ENCODE results near the gene LDB2. TPM values are rescaled to one million over a fixed set of nuclear protein-coding genes. Genes with fewer than 3 reads are reported as not detected.

Gene LDB2
- total and polyA plus RNA-seq, 8 donors = 4.0 to 11.6 (median 5.9) TPM

- no peak for DNase-seq
- Histone ChIP-seq H3K27ac (no peak overlapping the region), H3K4me3 (no peak overlapping the region), H3K4me1 (peaks cover 0 to 4% (median 0%) of the 10 kb centered on the region in 3 donors), H3K36me3 (no peaks in the 10 kb centered on the region), H3K27me3 (no peaks in the 10 kb centered on the region), H3K9me3 (no peaks in the 10 kb centered on the region)
- 82 to 85% methylated on average over 4 of the region's 4 CpGs for WGBS, 2 donors
- no peak for ATAC-seq
- TF ChIP-seq CTCF (IDR thresholded peaks at IDR 0.05) = no peak
- no peak for FAIRE-seq
- intact Hi-C loops (cut with DNase I) = no loop called here
Observed at GRCh38 chr4:16833722-16834121, 64.7 kb downstream of the LDB2 start.

DNA sequence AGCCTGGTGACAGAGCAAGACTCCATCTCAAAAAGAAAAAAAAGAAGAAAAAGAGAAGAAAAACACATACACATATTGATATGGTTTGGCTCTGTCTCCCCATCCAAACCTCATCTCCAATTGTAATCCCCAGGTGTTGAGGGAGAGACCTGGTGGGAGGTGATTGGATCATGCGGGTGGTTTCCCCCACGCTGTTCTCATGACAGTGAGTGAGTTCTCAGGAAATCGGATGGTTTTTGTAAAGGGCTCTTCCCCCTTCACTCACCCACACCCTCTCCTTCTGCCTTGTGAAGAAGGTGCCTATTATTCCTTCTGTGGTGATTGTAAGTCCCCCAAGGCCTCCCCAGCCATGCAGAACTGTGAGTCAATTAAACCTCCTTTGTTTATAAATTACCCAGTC, 68.4 kb downstream of the LDB2 start:
- H3K4me3 ChIP-seq = no peak overlapping the region
- H3K4me1 ChIP-seq = no peaks in the 10 kb centered on the region
- H3K36me3 ChIP-seq = no peaks in the 10 kb centered on the region
- no peaks in the 10 kb centered on the region for H3K27me3 ChIP-seq
- TF ChIP-seq CTCF (IDR thresholded peaks at IDR 0.05) = no peak
- H3K9me3 ChIP-seq = no peaks in the 10 kb centered on the region
- no peak for ATAC-seq
- H3K27ac ChIP-seq = no peak overlapping the region
- no peak for DNase-seq
- 67 to 79% methylated on average over 3 of the region's 3 CpGs for WGBS, 2 donors
- intact Hi-C loops (cut with DNase I) = no loop called here
- no peak for FAIRE-seq

GRCh38 chr4:16827794-16828724, 70.4 kb downstream of the LDB2 start:
- intact Hi-C loops (cut with DNase I) = no loop called here
- no peak for FAIRE-seq
- H3K36me3 ChIP-seq = no peaks in the 10 kb centered on the region
- no peak for TF ChIP-seq CTCF (IDR thresholded peaks at IDR 0.05)
- no peaks in the 10 kb centered on the region for H3K27me3 ChIP-seq
- H3K4me1 ChIP-seq = no peaks in the 10 kb centered on the region
- H3K9me3 ChIP-seq = no peaks in the 10 kb centered on the region
- 54 to 58% methylated on average over 12 of the region's 12 CpGs for WGBS, 2 donors
- ATAC-seq = no peak
- no peak for DNase-seq
- H3K27ac ChIP-seq = no peak overlapping the region
- H3K4me3 ChIP-seq = no peak overlapping the region

GRCh38 chr4:16827045-16827444, 71.4 kb downstream of the LDB2 start:
- Histone ChIP-seq H3K9me3 (no peaks in the 10 kb centered on the region), H3K4me1 (no peaks in the 10 kb centered on the region), H3K36me3 (no peaks in the 10 kb centered on the region), H3K4me3 (no peak overlapping the region), H3K27ac (no peak overlapping the region), H3K27me3 (no peaks in the 10 kb centered on the region)
- TF ChIP-seq CTCF (IDR thresholded peaks at IDR 0.05) = no peak
- intact Hi-C loops (cut with DNase I) = no loop called here
- FAIRE-seq = no peak
- 24 to 33% methylated on average over 4 of the region's 4 CpGs for WGBS, 2 donors
- no peak for ATAC-seq
- DNase-seq = no peak

GRCh38 chr4:16826406-16826910, 72.0 kb downstream of the LDB2 start:
- TF ChIP-seq CTCF (IDR thresholded peaks at IDR 0.05) = no peak
- Histone ChIP-seq H3K36me3 (no peaks in the 10 kb centered on the region), H3K9me3 (no peaks in the 10 kb centered on the region), H3K4me3 (no peak overlapping the region), H3K4me1 (no peaks in the 10 kb centered on the region), H3K27me3 (no peaks in the 10 kb centered on the region), H3K27ac (no peak overlapping the region)
- no peak for ATAC-seq
- no peak for FAIRE-seq
- DNase-seq = no peak
- intact Hi-C loops (cut with DNase I) = no loop called here
- WGBS, 2 donors = 72 to 73% methylated on average over 3 of the region's 3 CpGs

Data from pancreas (tissue), 10 donors.